OCI-LY7 (cell line): Measurements from ENCODE around the gene SULT1E1. TPM values are rescaled to one million over a fixed set of nuclear protein-coding genes. Genes with fewer than 3 reads are reported as not detected.

ENCODE experiments used
- BruUV-seq: library from RNA; stranded (reverse); fragments of 400-500 nt; replicated peaks from 2 replicates; lab custom pipeline; 2021; lab: Mats Ljungman, UMichigan
- CTCF ChIA-PET: fragments of 300-600 bp; sonication (Branson Sonifier 250); formaldehyde crosslinking; loops from one replicate; lab custom pipeline; 2022; ENCODE audit warnings: antibody characterized with exemption; ENCODE audit not compliant: unreplicated experiment; lab: Charles Lee
- POLR2A ChIA-PET: fragments of 300-600 bp; sonication (Branson Sonifier 250); formaldehyde crosslinking; loops from one replicate; lab custom pipeline; 2022; ENCODE audit warnings: antibody characterized with exemption; lab: Charles Lee
- DNase-seq: peaks from one replicate; pipeline ENCODE4 v3.0.0-alpha.2; 2015; ENCODE audit warnings: low spot score
- H2AFZ ChIP-seq: fragments of 200-600 bp; sonication (generic), shearing (Covaris generic); 2 replicates; pipeline ENCODE4 v1.6.1; 2014; ENCODE audit warnings: mild to moderate bottlenecking, antibody characterized with exemption, low read length, moderate library complexity
- H3K27ac ChIP-seq: fragments of 200-600 bp; sonication (generic); 2 replicates; pipeline ENCODE4 v1.5.1; 2014; ENCODE audit warnings: mixed run types, low read depth, mild to moderate bottlenecking, moderate library complexity, low read length, inconsistent platforms; ENCODE audit not compliant: poor library complexity, severe bottlenecking
- H3K36me3 ChIP-seq: fragments of 200-600 bp; sonication (generic); 2 replicates; pipeline ENCODE4 v1.6.1; 2014; ENCODE audit warnings: mild to moderate bottlenecking, antibody characterized with exemption, low read length, moderate library complexity, mixed read lengths; ENCODE audit not compliant: insufficient read depth
- H3K4me1 ChIP-seq: fragments of 200-600 bp; sonication (generic); 2 replicates; pipeline ENCODE4 v1.5.1; 2014; ENCODE audit warnings: mild to moderate bottlenecking, low read length; ENCODE audit not compliant: insufficient read depth, poor library complexity, severe bottlenecking
- H3K4me2 ChIP-seq: fragments of 200-600 bp; sonication (generic); 2 replicates; pipeline ENCODE4 v1.6.1; 2014; ENCODE audit warnings: mild to moderate bottlenecking, low read length
- H3K4me3 ChIP-seq: fragments of 200-600 bp; sonication (generic); 2 replicates; pipeline ENCODE4 v1.5.1; 2014; ENCODE audit warnings: mild to moderate bottlenecking, low read depth, low read length; ENCODE audit not compliant: poor library complexity, severe bottlenecking
- H3K79me2 ChIP-seq: fragments of 200-600 bp; sonication (generic); 2 replicates; pipeline ENCODE4 v1.6.1; 2016; ENCODE audit warnings: low read depth, mild to moderate bottlenecking, low read length, moderate library complexity, mixed read lengths; ENCODE audit not compliant: insufficient read depth
- H3K9me2 ChIP-seq: fragments of 200-600 bp; sonication (generic); 2 replicates; pipeline ENCODE4 v1.6.1; 2016; ENCODE audit warnings: mild to moderate bottlenecking, low read length, mixed read lengths; ENCODE audit not compliant: insufficient read depth
- H3K9me3 ChIP-seq: fragments of 200-600 bp; sonication (generic); 2 replicates; pipeline ENCODE4 v1.6.1; 2014; ENCODE audit warnings: mild to moderate bottlenecking, mixed run types, low read length, mixed read lengths
- H4K20me1 ChIP-seq: fragments of 200-600 bp; sonication (generic); 2 replicates; pipeline ENCODE4 v1.6.1; 2014; ENCODE audit warnings: mild to moderate bottlenecking, antibody characterized with exemption, low read length, moderate library complexity, mixed read lengths; ENCODE audit not compliant: insufficient read depth
- CTCF ChIP-seq: fragments of 200-600 bp; sonication (generic); conservative IDR thresholded peaks from 2 replicates; pipeline ENCODE4 v1.5.1; 2014; ENCODE audit warnings: mild to moderate bottlenecking, antibody characterized with exemption, low read length, moderate library complexity, mixed read lengths
- EZH2phosphoT487 ChIP-seq: fragments of 200-600 bp; sonication (generic); IDR thresholded peaks from 2 replicates; pipeline ENCODE4 v1.6.1; 2018; ENCODE audit warnings: low read depth, borderline replicate concordance, mild to moderate bottlenecking, mixed run types, antibody characterized with exemption, low read length, moderate library complexity, mixed read lengths
- intact Hi-C: fragments of 100-400 bp; cut with micrococcal nuclease; formaldehyde crosslinking; loops from one replicate; pipeline ENCODE4 v1.10.0; 2022; ENCODE audit not compliant: unreplicated experiment
- total RNA-seq, 2 experiments: library from RNA; depleted of rRNA in 1 of 2; stranded (reverse); fragments of >200 nt in 1 of 2; shearing (Covaris generic) in 1 of 2; gene quantifications; 2 replicates each; pipeline ENCODE4 v1.2.3, GENCODE V29; 2014 to 2022

SULT1E1 gene
- total RNA-seq, 2 experiments from 2014 or later, result not detected

GRCh38 chr4:69818060-69818639 is 41.8 kb downstream of the SULT1E1 start:
- Histone ChIP-seq H3K27ac (no peak overlapping the region), H3K4me2 (no peak overlapping the region), H3K9me2 (no peaks in the 10 kb centered on the region), H3K36me3 (no peaks in the 10 kb centered on the region), H3K4me3 (no peak overlapping the region), H3K9me3 (no peaks in the 10 kb centered on the region), H4K20me1 (no peaks in the 10 kb centered on the region), H3K4me1 (no peaks in the 10 kb centered on the region), H2AFZ (no peak overlapping the region), H3K79me2 (no peaks in the 10 kb centered on the region)
- no peak for DNase-seq
- BruUV-seq, result no TSS peak
- ChIA-PET POLR2A (no interaction called here), CTCF (no interaction called here)
- intact Hi-C loops, result no loop called here
- no peak for TF ChIP-seq EZH2phosphoT487
- no peak for TF ChIP-seq CTCF

DNA sequence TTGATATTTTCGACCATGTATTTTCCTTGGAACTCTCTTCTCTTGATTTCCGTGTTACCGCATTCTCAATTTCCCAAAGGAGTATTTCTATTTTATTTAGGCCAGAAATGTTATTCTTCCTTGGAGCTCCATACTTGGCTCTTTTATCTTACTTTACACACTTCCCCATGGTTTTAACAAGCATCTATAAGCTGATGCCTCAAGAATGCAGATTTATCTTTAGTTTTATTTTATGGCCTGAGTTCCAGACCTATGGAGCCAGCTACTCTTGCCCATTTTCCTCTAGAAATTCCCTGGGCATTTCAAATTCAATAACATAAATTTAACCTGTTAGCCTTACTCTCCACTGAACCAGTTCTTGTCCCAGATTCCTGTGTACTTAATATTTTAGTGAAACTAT is 43.7 kb downstream of the SULT1E1 start:
- ChIA-PET POLR2A (interaction anchor here (0.6 kb wide), 1 partner anchor 11 kb away, joined by 3 read pairs; no protein-coding TSS in a partner anchor), CTCF (no interaction called here)
- Histone ChIP-seq H3K4me3 (no peak overlapping the region), H3K9me2 (no peaks in the 10 kb centered on the region), H3K9me3 (no peaks in the 10 kb centered on the region), H3K79me2 (no peaks in the 10 kb centered on the region), H3K27ac (no peak overlapping the region), H4K20me1 (no peaks in the 10 kb centered on the region), H3K4me1 (no peaks in the 10 kb centered on the region), H2AFZ (no peak overlapping the region), H3K4me2 (no peak overlapping the region), H3K36me3 (no peaks in the 10 kb centered on the region)
- no TSS peak for BruUV-seq
- TF ChIP-seq EZH2phosphoT487 (no peak), CTCF (no peak)
- intact Hi-C loops, result no loop called here
- no peak for DNase-seq

- Histone ChIP-seq H3K9me2 (no peaks in the 10 kb centered on the region), H3K4me1 (no peaks in the 10 kb centered on the region), H3K27ac (no peak overlapping the region), H2AFZ (no peak overlapping the region), H4K20me1 (no peaks in the 10 kb centered on the region), H3K4me3 (no peak overlapping the region), H3K9me3 (no peaks in the 10 kb centered on the region), H3K4me2 (no peak overlapping the region), H3K79me2 (no peaks in the 10 kb centered on the region), H3K36me3 (no peaks in the 10 kb centered on the region)
- DNase-seq, result no peak
- no TSS peak for BruUV-seq
- intact Hi-C loops, result no loop called here
- ChIA-PET POLR2A (no interaction called here), CTCF (no interaction called here)
- TF ChIP-seq CTCF (no peak), EZH2phosphoT487 (no peak)
Observed at GRCh38 chr4:69813628-69814027, 46.3 kb downstream of the SULT1E1 start.
